Measurements from ENCODE around the gene C3orf20. TPM values are rescaled to one million over a fixed set of nuclear protein-coding genes. Genes with fewer than 3 reads are reported as not detected.
A peak's percentile ranks its signal among the peaks of the same experiment; 100 is the strongest.
"Not testable (repeated sequence)": the region's sequence is repeated elsewhere in the genome, so short reads cannot be mapped to it uniquely, and the experiment has no call there.

Gene C3orf20
- total and polyA plus RNA-seq, 9 of the 15 experiments (the other 6 are each of a cell fraction or from before 2014, with no cell fraction given) = 0.04 TPM; not detected in 8

DNA sequence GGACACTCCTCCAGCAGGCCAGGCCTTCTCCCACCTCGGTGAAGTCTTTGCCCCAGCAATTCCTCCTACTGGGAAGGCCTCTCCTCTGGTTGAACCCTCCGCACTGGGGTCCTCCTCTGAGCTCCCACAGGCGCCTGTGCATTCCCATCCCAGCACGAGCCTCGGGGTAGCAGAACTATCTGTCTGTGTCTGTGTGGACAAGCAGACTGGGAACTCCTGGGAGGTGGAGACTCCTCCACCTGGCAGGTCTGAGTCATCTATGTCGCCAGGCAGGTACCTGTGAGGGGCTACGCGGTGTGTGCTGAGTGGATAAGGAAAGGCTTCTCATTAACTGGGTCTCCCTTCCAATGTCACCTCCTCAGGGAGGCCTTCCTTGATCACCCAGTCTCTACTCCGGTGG lies 134.7 kb downstream of the C3orf20 start:
- BruUV-seq (replicated peaks); FAIRE-seq; H2AFZ ChIP-seq (ENCODE audit: low read depth, low read length); H3K9me1 ChIP-seq (ENCODE audit: control insufficient read depth, insufficient read depth, low read length); H3K9ac ChIP-seq (ENCODE audit: insufficient read depth in 1 of 2, low read depth in 2 of 2, low read length in 2 of 2); intact Hi-C loops (cut with micrococcal nuclease); H4K20me1 ChIP-seq (replicated peaks; ENCODE audit: control insufficient read depth, insufficient read depth, low read length); in situ Hi-C loops (cut with MboI); H3K4me3 ChIP-seq; H3K4me2 ChIP-seq (ENCODE audit: insufficient read depth, low read length); H3K9me3 ChIP-seq (replicated peaks; ENCODE audit: control insufficient read depth, insufficient read depth, low read depth, low read length); DNase-seq (ENCODE audit: extremely low read depth in 1 of 4, low spot score in 3 of 4); H3K27ac ChIP-seq (ENCODE audit: extremely low read depth, low read depth, low read length); ATAC-seq; CTCF ChIA-PET (ENCODE audit: low intra/inter-chr PET ratio); POLR2A ChIA-PET; H3K36me3 ChIP-seq (ENCODE audit: control insufficient read depth, insufficient read depth, low read length); H3K79me2 ChIP-seq (ENCODE audit: control insufficient read depth, insufficient read depth, low read length): not testable (repeated sequence)
- 2% methylated on average over 8 of the region's 9 CpGs for WGBS (ENCODE audit: insufficient coverage, low coverage, missing lambda C conversion rate)
- Histone ChIP-seq H3K4me1 (replicated peaks in 1 of 2; ENCODE audit: control insufficient read depth in 2 of 2, insufficient read depth in 2 of 2, low read length in 2 of 2) (peaks cover 0 to 12% of the 10 kb centered on the region in 2 experiments; a peak in 3 of 5 replicates), H3K27me3 (ENCODE audit: control insufficient read depth in 2 of 2, insufficient read depth in 2 of 2, low read length in 2 of 2) (peaks cover 39 to 81% of the 10 kb centered on the region in 2 experiments; a peak in 4 of 5 replicates)
- peak; percentile 56 for TF ChIP-seq ZFP36 (IDR thresholded peaks at IDR 0.05; ENCODE audit: low read depth, low read length, partially characterized antibody)

DNA sequence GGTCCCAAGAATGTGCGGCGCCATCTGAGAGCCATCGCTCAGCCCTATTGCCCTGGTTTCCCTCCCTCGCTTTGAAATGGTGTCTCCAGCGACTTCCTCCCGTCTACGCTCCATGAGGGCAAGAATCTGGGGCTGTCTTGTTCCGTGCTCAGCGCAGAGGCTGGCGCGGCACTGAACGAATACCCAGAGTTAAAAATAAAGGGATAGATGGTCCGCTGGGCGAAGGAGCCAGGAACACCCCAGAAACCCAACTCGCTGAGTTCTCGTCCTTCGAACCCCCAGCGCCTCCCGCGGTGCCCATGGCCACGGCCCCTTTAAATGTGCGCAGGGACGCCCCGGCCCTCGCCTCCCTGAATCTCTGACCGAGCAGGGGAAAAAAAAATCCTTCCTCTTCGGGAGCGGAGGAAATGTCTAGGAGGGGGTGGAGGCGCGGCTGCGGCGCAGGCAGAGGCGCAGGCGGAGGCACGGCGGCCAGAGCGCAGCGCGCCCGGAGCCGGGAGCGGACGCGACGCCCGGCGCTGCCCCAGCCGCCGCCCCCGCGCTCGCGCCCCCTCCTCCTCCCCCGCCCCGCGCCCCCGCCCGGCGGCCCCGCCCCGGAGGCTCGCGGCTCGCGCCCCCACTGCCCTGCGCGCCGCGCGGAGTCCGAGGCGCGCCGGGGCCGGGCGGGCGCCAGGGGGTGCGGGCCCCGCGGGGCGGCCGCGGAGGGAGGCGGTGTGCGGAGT lies 135.3 kb downstream of the C3orf20 start:
- no TSS peak for BruUV-seq (replicated peaks)
- WGBS (ENCODE audit: insufficient coverage, low coverage, missing lambda C conversion rate) = 14% methylated on average over 34 of the region's 85 CpGs
- Histone ChIP-seq H3K9ac (ENCODE audit: insufficient read depth in 1 of 2, low read depth in 2 of 2, low read length in 2 of 2) (no peak overlapping the region), H3K27me3 (ENCODE audit: control insufficient read depth in 2 of 2, insufficient read depth in 2 of 2, low read length in 2 of 2) (peaks cover 38 to 81% of the 10 kb centered on the region in 2 experiments; a peak in 4 of 5 replicates), H3K9me1 (ENCODE audit: control insufficient read depth, insufficient read depth, low read length) (no peaks in the 10 kb centered on the region), H4K20me1 (replicated peaks; ENCODE audit: control insufficient read depth, insufficient read depth, low read length) (peaks cover 10% of the 10 kb centered on the region; the same call in 1 of the 2 replicates), H3K79me2 (ENCODE audit: control insufficient read depth, insufficient read depth, low read length) (no peaks in the 10 kb centered on the region), H3K27ac (ENCODE audit: extremely low read depth, low read depth, low read length) (no peak overlapping the region), H3K4me3 (no peak overlapping the region), H2AFZ (ENCODE audit: low read depth, low read length) (no peak overlapping the region), H3K4me2 (ENCODE audit: insufficient read depth, low read length) (no peak overlapping the region), H3K9me3 (replicated peaks; ENCODE audit: control insufficient read depth, insufficient read depth, low read depth, low read length) (no peaks in the 10 kb centered on the region), H3K36me3 (ENCODE audit: control insufficient read depth, insufficient read depth, low read length) (no peaks in the 10 kb centered on the region), H3K4me1 (replicated peaks in 1 of 2; ENCODE audit: control insufficient read depth in 2 of 2, insufficient read depth in 2 of 2, low read length in 2 of 2) (peaks cover 0 to 12% of the 10 kb centered on the region in 2 experiments; a peak in 3 of 5 replicates)
- ChIA-PET CTCF (ENCODE audit: low intra/inter-chr PET ratio) (no interaction called here), POLR2A (no interaction called here)
- intact Hi-C loops (cut with micrococcal nuclease) (no loop called here), in situ Hi-C loops (cut with MboI) (no loop called here)
- DNase-seq (ENCODE audit: extremely low read depth in 1 of 4, low spot score in 3 of 4) (peak in 2 of 4 experiments; percentile 45), ATAC-seq (no peak), FAIRE-seq (no peak)
- TF ChIP-seq, protein P1, sequence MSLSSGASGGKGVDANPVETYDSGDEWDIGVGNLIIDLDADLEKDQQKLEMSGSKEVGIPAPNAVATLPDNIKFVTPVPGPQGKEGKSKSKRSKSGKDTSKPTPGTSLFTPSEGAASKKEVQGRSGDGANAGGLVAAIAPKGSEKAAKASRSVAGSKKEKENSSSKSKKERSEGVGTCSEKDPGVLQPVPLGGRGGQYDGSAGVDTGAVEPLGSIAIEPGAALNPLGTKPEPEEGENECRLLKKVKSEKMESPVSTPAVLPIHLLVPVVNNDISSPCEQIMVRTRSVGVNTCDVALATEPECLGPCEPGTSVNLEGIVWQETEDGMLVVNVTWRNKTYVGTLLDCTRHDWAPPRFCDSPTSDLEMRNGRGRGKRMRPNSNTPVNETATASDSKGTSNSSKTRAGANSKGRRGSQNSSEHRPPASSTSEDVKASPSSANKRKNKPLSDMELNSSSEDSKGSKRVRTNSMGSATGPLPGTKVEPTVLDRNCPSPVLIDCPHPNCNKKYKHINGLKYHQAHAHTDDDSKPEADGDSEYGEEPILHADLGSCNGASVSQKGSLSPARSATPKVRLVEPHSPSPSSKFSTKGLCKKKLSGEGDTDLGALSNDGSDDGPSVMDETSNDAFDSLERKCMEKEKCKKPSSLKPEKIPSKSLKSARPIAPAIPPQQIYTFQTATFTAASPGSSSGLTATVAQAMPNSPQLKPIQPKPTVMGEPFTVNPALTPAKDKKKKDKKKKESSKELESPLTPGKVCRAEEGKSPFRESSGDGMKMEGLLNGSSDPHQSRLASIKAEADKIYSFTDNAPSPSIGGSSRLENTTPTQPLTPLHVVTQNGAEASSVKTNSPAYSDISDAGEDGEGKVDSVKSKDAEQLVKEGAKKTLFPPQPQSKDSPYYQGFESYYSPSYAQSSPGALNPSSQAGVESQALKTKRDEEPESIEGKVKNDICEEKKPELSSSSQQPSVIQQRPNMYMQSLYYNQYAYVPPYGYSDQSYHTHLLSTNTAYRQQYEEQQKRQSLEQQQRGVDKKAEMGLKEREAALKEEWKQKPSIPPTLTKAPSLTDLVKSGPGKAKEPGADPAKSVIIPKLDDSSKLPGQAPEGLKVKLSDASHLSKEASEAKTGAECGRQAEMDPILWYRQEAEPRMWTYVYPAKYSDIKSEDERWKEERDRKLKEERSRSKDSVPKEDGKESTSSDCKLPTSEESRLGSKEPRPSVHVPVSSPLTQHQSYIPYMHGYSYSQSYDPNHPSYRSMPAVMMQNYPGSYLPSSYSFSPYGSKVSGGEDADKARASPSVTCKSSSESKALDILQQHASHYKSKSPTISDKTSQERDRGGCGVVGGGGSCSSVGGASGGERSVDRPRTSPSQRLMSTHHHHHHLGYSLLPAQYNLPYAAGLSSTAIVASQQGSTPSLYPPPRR (CRISPR knock-in tag; IDR thresholded peaks at IDR 0.05; ENCODE audit: borderline replicate concordance) = no peak
- TF ChIP-seq GABPA (tag; conservative IDR thresholded peaks at IDR 0.05; ENCODE audit: low read depth) = no peak
- TF ChIP-seq, protein P2, sequence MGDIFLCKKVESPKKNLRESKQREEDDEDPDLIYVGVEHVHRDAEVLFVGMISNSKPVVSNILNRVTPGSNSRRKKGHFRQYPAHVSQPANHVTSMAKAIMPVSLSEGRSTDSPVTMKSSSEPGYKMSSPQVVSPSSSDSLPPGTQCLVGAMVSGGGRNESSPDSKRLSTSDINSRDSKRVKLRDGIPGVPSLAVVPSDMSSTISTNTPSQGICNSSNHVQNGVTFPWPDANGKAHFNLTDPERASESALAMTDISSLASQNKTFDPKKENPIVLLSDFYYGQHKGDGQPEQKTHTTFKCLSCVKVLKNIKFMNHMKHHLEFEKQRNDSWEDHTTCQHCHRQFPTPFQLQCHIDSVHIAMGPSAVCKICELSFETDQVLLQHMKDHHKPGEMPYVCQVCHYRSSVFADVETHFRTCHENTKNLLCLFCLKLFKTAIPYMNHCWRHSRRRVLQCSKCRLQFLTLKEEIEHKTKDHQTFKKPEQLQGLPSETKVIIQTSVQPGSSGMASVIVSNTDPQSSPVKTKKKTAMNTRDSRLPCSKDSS (IDR thresholded peaks at IDR 0.05; ENCODE audit: low read depth, partially characterized antibody) = no peak
- no peak for TF ChIP-seq ZNF12 (CRISPR knock-in tag; IDR thresholded peaks at IDR 0.05)
- no peak for TF ChIP-seq ZBED1 (IDR thresholded peaks at IDR 0.05)
- no peak for TF ChIP-seq HMG20A (CRISPR knock-in tag; conservative IDR thresholded peaks at IDR 0.05)
- no peak for TF ChIP-seq SRF (CRISPR knock-in tag; IDR thresholded peaks at IDR 0.05)
